Panc1 (cell line): ENCODE results near the gene NRP1. TPM values are rescaled to one million over a fixed set of nuclear protein-coding genes. Genes with fewer than 3 reads are reported as not detected.
A peak's percentile ranks its signal among the peaks of the same experiment; 100 is the strongest.

Experiments used
- ATAC-seq: fragments of 200-7000 bp; cut with Tn5 transposase; 2 replicates; pipeline ENCODE4 v1.9.1; 2020; ENCODE audit warnings: mild to moderate bottlenecking, moderate library complexity
- BruUV-seq: library from RNA; stranded (reverse); fragments of 400-500 nt; replicated peaks from 2 replicates; lab custom pipeline; 2021; lab: Mats Ljungman, UMichigan
- CTCF ChIA-PET: fragments of 300-600 bp; sonication (Branson Sonifier 250); formaldehyde crosslinking; loops from one replicate; lab custom pipeline; 2022; ENCODE audit warnings: antibody characterized with exemption; lab: Charles Lee
- POLR2A ChIA-PET: fragments of 300-600 bp; sonication (Branson Sonifier 250); formaldehyde crosslinking; loops from one replicate; lab custom pipeline; 2022; ENCODE audit warnings: antibody characterized with exemption; lab: Charles Lee
- DNase-seq: peaks from one replicate; pipeline ENCODE4 v3.0.0-alpha.2; 2010; ENCODE audit warnings: low read depth, low spot score
- H3K27ac ChIP-seq: 2 replicates; pipeline ENCODE4 v1.5.1; 2011; ENCODE audit warnings: mild to moderate bottlenecking, low read length, inconsistent platforms
- H3K27me3 ChIP-seq: fragments of 200-500 bp; sonication (Bioruptor generic); 2 replicates; pipeline ENCODE4 v1.6.0; 2014; ENCODE audit warnings: low read length, inconsistent platforms; ENCODE audit not compliant: control insufficient read depth, insufficient read depth
- H3K36me3 ChIP-seq: fragments of 200-500 bp; sonication (Bioruptor generic); 2 replicates; pipeline ENCODE4 v1.5.1; 2014; ENCODE audit warnings: inconsistent platforms, mild to moderate bottlenecking, low read length, moderate library complexity; ENCODE audit not compliant: control insufficient read depth, insufficient read depth
- H3K4me1 ChIP-seq: 2 replicates; pipeline ENCODE4 v1.5.1; 2011; ENCODE audit warnings: inconsistent platforms, mild to moderate bottlenecking, low read length, moderate library complexity; ENCODE audit not compliant: control insufficient read depth, insufficient read depth
- H3K4me3 ChIP-seq, 2 experiments: 2 replicates each; pipeline ENCODE4 v1.5.1; 2011 to 2012; ENCODE audit warnings: low read depth in 2 of 2, low read length in 2 of 2, mild to moderate bottlenecking in 2 of 2, inconsistent platforms in 1 of 2, moderate library complexity in 1 of 2
- H3K9me3 ChIP-seq: fragments of 200-500 bp; sonication (Bioruptor generic); 2 replicates; pipeline ENCODE4 v1.5.1; 2014; ENCODE audit warnings: low read depth, mild to moderate bottlenecking, inconsistent platforms, low read length, moderate library complexity; ENCODE audit not compliant: control insufficient read depth, insufficient read depth
- CTCF ChIP-seq: fragments of 450-650 bp; IDR thresholded peaks from 2 replicates; pipeline ENCODE4 v1.5.1; 2017; ENCODE audit warnings: mild to moderate bottlenecking
- POLR2AphosphoS5 ChIP-seq: IDR thresholded peaks from 2 replicates; pipeline ENCODE4 v1.6.1; 2012; ENCODE audit warnings: mild to moderate bottlenecking, low read depth, low read length, moderate library complexity
- REST ChIP-seq, 2 experiments: IDR thresholded peaks; 2 replicates each; pipeline ENCODE4 v1.6.1; 2011 to 2012; ENCODE audit warnings: low read depth in 2 of 2, control low read depth in 1 of 2, low read length in 1 of 2, mild to moderate bottlenecking in 1 of 2, moderate library complexity in 1 of 2; ENCODE audit not compliant: insufficient read depth in 1 of 2
- SIN3A ChIP-seq: IDR thresholded peaks from 2 replicates; pipeline ENCODE4 v1.6.1; 2012; ENCODE audit warnings: low read depth, mild to moderate bottlenecking, low read length, moderate library complexity, borderline replicate concordance; ENCODE audit not compliant: insufficient read depth
- TCF7L2 ChIP-seq: IDR thresholded peaks from 2 replicates; pipeline ENCODE4 v1.6.1; 2011; ENCODE audit warnings: mild to moderate bottlenecking, low read depth, low read length, inconsistent platforms
- in situ Hi-C: cut with HindIII; loops from 2 replicates; pipeline ENCODE4 v1.10.0; 2016; ENCODE audit warnings: low sequenced_read_pairs, low pct_unique_long_range_greater_than_20kb
- intact Hi-C: fragments of 100-400 bp; cut with micrococcal nuclease; formaldehyde crosslinking; loops from one replicate; pipeline ENCODE4 v1.10.0; 2022; ENCODE audit not compliant: unreplicated experiment
- total RNA-seq: library from RNA; stranded (reverse); gene quantifications from one replicate; pipeline ENCODE4 v1.2.1, GENCODE V29; 2021; ENCODE audit not compliant: unreplicated experiment

The NRP1 gene
- total RNA-seq, 1 experiment from 2014 or later = 93.4 TPM

GRCh38 chr10:33314811-33315561 lies 19.5 kb downstream of the NRP1 start:
- ATAC-seq (no peak), DNase-seq (no peak)
- intact Hi-C loops (no loop called here), in situ Hi-C loops (no loop called here)
- Histone ChIP-seq H3K27ac (peak overlapping the region; percentile 71; the same call in 1 of the 2 replicates), H3K36me3 (no peaks in the 10 kb centered on the region), H3K4me1 (peaks cover 36% of the 10 kb centered on the region; the same call in 1 of the 2 replicates), H3K4me3 (no peak overlapping the region), H3K27me3 (no peaks in the 10 kb centered on the region), H3K9me3 (no peaks in the 10 kb centered on the region)
- TF ChIP-seq POLR2AphosphoS5 = no peak
- TF ChIP-seq TCF7L2 = no peak
- no peak for TF ChIP-seq REST (IDR thresholded peaks at IDR 0.05; ENCODE audit: insufficient read depth in 1 of 2, low read depth in 2 of 2, low read length in 1 of 2)
- TF ChIP-seq SIN3A = no peak
- TF ChIP-seq CTCF = no peak
- CTCF ChIA-PET = no interaction called here
- no TSS peak for BruUV-seq
- POLR2A ChIA-PET = interaction anchor here (0.6 kb wide), 1 partner anchor 157 kb away, joined by 6 read pairs; no protein-coding TSS in a partner anchor

- DNase-seq = no peak
- in situ Hi-C loops = no loop called here
- Histone ChIP-seq H3K9me3 (no peaks in the 10 kb centered on the region), H3K4me3 (no peak overlapping the region), H3K27me3 (no peaks in the 10 kb centered on the region), H3K36me3 (no peaks in the 10 kb centered on the region; the same call in 1 of the 2 replicates), H3K27ac (peak overlapping the region; percentile 67; the same call in 1 of the 2 replicates), H3K4me1 (peaks cover 28% of the 10 kb centered on the region)
- ATAC-seq = no peak
- no TSS peak for BruUV-seq
- POLR2A ChIA-PET = no interaction called here
- TF ChIP-seq REST (IDR thresholded peaks at IDR 0.05; ENCODE audit: insufficient read depth in 1 of 2, low read depth in 2 of 2, low read length in 1 of 2) (no peak), SIN3A (no peak), POLR2AphosphoS5 (no peak), TCF7L2 (no peak), CTCF (no peak)
- CTCF ChIA-PET = no interaction called here
- intact Hi-C loops = no loop called here
These were observed 22.8 kb downstream of the NRP1 start for GRCh38 chr10:33311640-33312039.
